ENCODE data around the gene SLC25A45.
"Not testable (repeated sequence)": the region's sequence is repeated elsewhere in the genome, so short reads cannot be mapped to it uniquely, and the experiment has no call there.

Gene SLC25A45

DNA sequence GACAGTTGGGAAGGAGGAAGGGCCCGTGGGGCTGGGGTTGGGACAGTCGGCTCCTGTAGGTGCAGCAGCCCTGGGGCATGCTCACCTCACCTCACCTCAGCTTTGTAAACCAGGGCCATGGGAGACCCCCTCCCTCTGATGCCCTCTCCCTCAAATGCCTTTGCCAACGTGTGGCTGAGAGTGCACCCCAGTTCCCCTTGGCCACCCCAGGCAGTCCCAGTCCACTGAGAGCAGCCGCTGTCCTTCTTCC, 35.9 kb upstream of the SLC25A45 start:
- Histone ChIP-seq H3K4me1 (ENCODE audit: insufficient read depth, low read length) (peaks cover 54% of the 10 kb centered on the region), H3K4me3 (ENCODE audit: low read length) (peak overlapping the region; percentile 58), H2AFZ (ENCODE audit: low read depth, low read length) (no peak overlapping the region), H3K9me3 (ENCODE audit: low read length) (no peaks in the 10 kb centered on the region), H3K27me3 (ENCODE audit: insufficient read depth, low read length) (no peaks in the 10 kb centered on the region), H3K36me3 (ENCODE audit: insufficient read depth, low read length) (no peaks in the 10 kb centered on the region)

- peaks cover 54% of the 10 kb centered on the region for H3K4me1 ChIP-seq (ENCODE audit: insufficient read depth, low read length)
- peak overlapping the region; percentile 58 for H3K4me3 ChIP-seq (ENCODE audit: low read length)
Measured at GRCh38 chr11:65417702-65418430, 35.4 kb upstream of the SLC25A45 start.

GRCh38 chr11:65416841-65417701, 34.6 kb upstream of the SLC25A45 start:
- Histone ChIP-seq H3K27me3 (ENCODE audit: insufficient read depth, low read length) (no peaks in the 10 kb centered on the region), H3K9me3 (ENCODE audit: low read length) (no peaks in the 10 kb centered on the region), H2AFZ (ENCODE audit: low read depth, low read length) (no peak overlapping the region), H3K4me3 (ENCODE audit: low read length) (no peak overlapping the region), H3K36me3 (ENCODE audit: insufficient read depth, low read length) (no peaks in the 10 kb centered on the region), H3K4me1 (ENCODE audit: insufficient read depth, low read length) (peaks cover 54% of the 10 kb centered on the region)

More at GRCh38 chr11:65417702-65418430, 35.4 kb upstream of the SLC25A45 start:
- Histone ChIP-seq H3K9me3 (ENCODE audit: low read length) (no peaks in the 10 kb centered on the region), H3K36me3 (ENCODE audit: insufficient read depth, low read length) (no peaks in the 10 kb centered on the region), H2AFZ (ENCODE audit: low read depth, low read length) (no peak overlapping the region), H3K27me3 (ENCODE audit: insufficient read depth, low read length) (no peaks in the 10 kb centered on the region)

- Histone ChIP-seq H2AFZ (ENCODE audit: low read depth, low read length) (no peak overlapping the region), H3K36me3 (ENCODE audit: insufficient read depth, low read length) (no peaks in the 10 kb centered on the region), H3K4me1 (ENCODE audit: insufficient read depth, low read length) (peaks cover 53% of the 10 kb centered on the region), H3K4me3 (ENCODE audit: low read length) (peak overlapping the region; percentile 31), H3K9me3 (ENCODE audit: low read length) (no peaks in the 10 kb centered on the region), H3K27me3 (ENCODE audit: insufficient read depth, low read length) (no peaks in the 10 kb centered on the region)
Measured at GRCh38 chr11:65416341-65416824, 33.9 kb upstream of the SLC25A45 start.

- peaks cover 2% of the 10 kb centered on the region for H3K36me3 ChIP-seq (ENCODE audit: insufficient read depth, low read length)
- H3K4me3 ChIP-seq (ENCODE audit: low read length) = peak overlapping the region; percentile 31
- H3K27me3 ChIP-seq (ENCODE audit: insufficient read depth, low read length) = no peaks in the 10 kb centered on the region
- H3K4me1 ChIP-seq (ENCODE audit: insufficient read depth, low read length) = peaks cover 46% of the 10 kb centered on the region
- H3K9me3 ChIP-seq (ENCODE audit: low read length) = no peaks in the 10 kb centered on the region
- H2AFZ ChIP-seq (ENCODE audit: low read depth, low read length) = no peak overlapping the region
Measured at GRCh38 chr11:65415499-65416340, 33.3 kb upstream of the SLC25A45 start.

GRCh38 chr11:65414776-65415498, 32.5 kb upstream of the SLC25A45 start:
- Histone ChIP-seq H2AFZ (ENCODE audit: low read depth, low read length) (no peak overlapping the region), H3K4me3 (ENCODE audit: low read length) (no peak overlapping the region), H3K9me3 (ENCODE audit: low read length) (no peaks in the 10 kb centered on the region), H3K4me1 (ENCODE audit: insufficient read depth, low read length) (peaks cover 39% of the 10 kb centered on the region), H3K27me3 (ENCODE audit: insufficient read depth, low read length) (no peaks in the 10 kb centered on the region), H3K36me3 (ENCODE audit: insufficient read depth, low read length) (peaks cover 2% of the 10 kb centered on the region)

- not testable (repeated sequence) for H3K27me3 ChIP-seq (ENCODE audit: insufficient read depth, low read length); H3K9me3 ChIP-seq (ENCODE audit: low read length); H2AFZ ChIP-seq (ENCODE audit: low read depth, low read length); H3K4me3 ChIP-seq (ENCODE audit: low read length); H3K36me3 ChIP-seq (ENCODE audit: insufficient read depth, low read length)
- peaks cover 30% of the 10 kb centered on the region for H3K4me1 ChIP-seq (ENCODE audit: insufficient read depth, low read length)
Measured at GRCh38 chr11:65413077-65413664, 30.7 kb upstream of the SLC25A45 start.

DNA sequence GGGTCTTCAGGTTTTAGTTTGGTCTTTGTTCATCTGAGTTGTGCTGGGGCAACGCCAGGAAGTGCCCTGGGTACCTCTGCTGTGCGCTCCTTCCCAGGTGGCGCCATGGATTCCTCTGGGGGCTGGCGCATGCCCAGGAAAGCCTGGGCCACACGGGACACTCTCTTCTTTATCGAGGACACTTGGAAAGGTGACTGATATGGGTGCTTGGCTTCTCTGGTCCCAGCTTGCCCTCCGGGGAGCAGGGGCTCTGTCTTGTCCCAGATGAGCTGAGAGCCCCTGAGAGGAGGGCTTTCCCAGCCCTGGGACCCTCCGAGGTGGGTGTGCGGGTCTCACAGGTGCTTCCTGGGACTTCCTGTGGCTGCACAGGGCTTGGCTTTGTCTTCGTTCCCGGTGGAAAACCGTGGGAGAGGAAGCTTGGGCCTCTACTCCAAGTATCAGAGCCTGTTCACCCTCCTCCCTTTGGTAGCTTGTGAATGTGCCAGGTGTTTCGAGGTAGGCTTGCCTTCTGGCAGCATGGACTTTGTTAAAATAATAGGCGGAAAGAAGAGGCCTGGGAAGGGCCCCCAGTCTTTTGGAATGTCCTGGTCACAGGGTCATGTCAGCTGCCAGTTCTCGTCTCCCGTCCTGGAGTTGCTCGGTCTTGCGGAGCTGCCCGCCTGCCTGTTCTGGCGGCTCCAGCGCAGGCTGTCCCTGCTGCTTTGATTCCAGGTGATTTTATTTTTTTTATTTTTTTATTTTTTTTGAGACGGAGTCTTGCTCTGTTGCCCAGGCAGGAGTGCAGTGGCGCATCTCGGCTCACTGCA, 30.0 kb upstream of the SLC25A45 start:
- H3K36me3 ChIP-seq (ENCODE audit: insufficient read depth, low read length) = peaks cover 6% of the 10 kb centered on the region
- peaks cover 23% of the 10 kb centered on the region for H3K4me1 ChIP-seq (ENCODE audit: insufficient read depth, low read length)
- H3K9me3 ChIP-seq (ENCODE audit: low read length) = no peaks in the 10 kb centered on the region

GRCh38 chr11:65411681-65412070, 29.2 kb upstream of the SLC25A45 start:
- peaks cover 8% of the 10 kb centered on the region for H3K36me3 ChIP-seq (ENCODE audit: insufficient read depth, low read length)
- peaks cover 15% of the 10 kb centered on the region for H3K4me1 ChIP-seq (ENCODE audit: insufficient read depth, low read length)
- no peaks in the 10 kb centered on the region for H3K27me3 ChIP-seq (ENCODE audit: insufficient read depth, low read length)
- H3K4me3 ChIP-seq (ENCODE audit: low read length) = no peak overlapping the region
- H2AFZ ChIP-seq (ENCODE audit: low read depth, low read length) = no peak overlapping the region
- no peaks in the 10 kb centered on the region for H3K9me3 ChIP-seq (ENCODE audit: low read length)

More for the DNA sequence above, 30.0 kb upstream of the SLC25A45 start:
- H3K4me3 ChIP-seq (ENCODE audit: low read length) = no peak overlapping the region
- no peaks in the 10 kb centered on the region for H3K27me3 ChIP-seq (ENCODE audit: insufficient read depth, low read length)
- no peak overlapping the region for H2AFZ ChIP-seq (ENCODE audit: low read depth, low read length)

DNA sequence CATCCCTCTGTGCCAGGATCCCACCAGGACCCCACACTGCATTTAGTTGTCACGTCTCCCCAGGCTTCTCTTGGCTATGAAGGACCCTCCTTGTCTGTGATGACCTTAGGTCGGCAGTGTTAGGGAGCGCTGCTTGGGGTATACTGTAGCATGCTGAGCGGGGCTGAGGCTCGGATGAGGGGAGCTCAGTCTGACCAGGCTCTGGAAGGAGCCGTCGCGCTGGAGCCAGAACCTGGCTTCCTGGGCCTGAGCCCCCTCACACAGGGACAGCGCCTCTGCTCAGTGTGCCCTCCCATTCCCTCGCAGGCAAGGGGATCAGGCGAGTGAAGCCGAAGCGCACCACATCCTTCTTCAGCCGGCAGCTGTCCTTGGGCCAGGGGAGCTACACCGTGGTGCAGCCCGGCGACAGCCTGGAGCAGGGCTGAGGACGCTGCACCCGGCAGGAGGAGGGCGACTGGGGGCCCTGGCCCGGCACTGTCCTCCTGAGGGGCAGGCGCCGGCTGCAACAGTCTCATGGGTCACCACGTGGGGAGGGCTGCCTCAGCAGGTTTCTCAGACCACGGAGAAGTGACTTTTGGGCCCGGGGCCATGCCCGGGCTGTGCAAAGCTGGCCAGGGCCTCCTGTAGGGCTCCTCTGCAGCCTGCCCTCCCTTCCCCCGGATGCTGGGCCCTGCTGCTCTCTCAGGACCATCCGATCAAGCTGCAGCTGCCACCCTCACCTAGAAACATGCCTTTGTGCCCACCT, 28.7 kb upstream of the SLC25A45 start:
- Histone ChIP-seq H2AFZ (ENCODE audit: low read depth, low read length) (no peak overlapping the region), H3K9me3 (ENCODE audit: low read length) (no peaks in the 10 kb centered on the region), H3K36me3 (ENCODE audit: insufficient read depth, low read length) (peaks cover 8% of the 10 kb centered on the region), H3K4me3 (ENCODE audit: low read length) (no peak overlapping the region), H3K27me3 (ENCODE audit: insufficient read depth, low read length) (no peaks in the 10 kb centered on the region), H3K4me1 (ENCODE audit: insufficient read depth, low read length) (peaks cover 10% of the 10 kb centered on the region)

DNA sequence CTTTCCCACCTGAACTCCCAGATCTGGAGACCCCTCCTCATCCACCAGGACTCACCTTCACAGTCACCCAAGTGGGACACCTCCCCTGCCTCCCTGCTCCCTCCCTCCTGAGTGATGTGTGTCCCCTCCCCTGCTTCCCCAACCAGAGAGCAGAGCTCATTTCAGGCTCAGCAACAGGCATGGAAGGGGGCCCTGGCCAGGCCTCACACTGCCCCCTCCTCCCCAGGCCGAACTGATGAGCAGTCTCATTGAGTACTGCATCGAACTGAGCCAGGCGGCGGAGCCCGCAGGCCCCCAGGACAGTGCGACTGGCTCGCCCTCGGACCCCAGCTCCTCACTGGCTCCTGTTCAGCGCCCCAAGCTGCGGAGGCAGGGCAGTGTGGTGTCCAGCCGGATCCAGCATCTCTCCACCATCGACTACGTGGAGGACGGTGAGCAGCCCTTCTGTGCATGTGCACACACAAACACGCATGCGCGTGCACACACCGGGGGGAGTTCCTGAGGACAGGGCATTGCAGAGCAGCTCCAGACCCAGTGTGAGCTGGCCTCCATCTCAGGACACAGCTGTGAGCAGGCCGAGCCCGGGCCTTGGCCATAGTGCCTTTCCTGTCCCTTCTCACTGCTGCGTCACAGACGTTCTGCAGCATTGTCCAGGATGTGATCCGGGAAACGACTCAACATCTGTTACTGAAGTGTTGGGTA, 22.3 kb upstream of the SLC25A45 start:
- H3K4me3 ChIP-seq (ENCODE audit: low read length) = no peak overlapping the region
- no peak overlapping the region for H2AFZ ChIP-seq (ENCODE audit: low read depth, low read length)
- no peaks in the 10 kb centered on the region for H3K9me3 ChIP-seq (ENCODE audit: low read length)
- no peaks in the 10 kb centered on the region for H3K4me1 ChIP-seq (ENCODE audit: insufficient read depth, low read length)
- H3K36me3 ChIP-seq (ENCODE audit: insufficient read depth, low read length) = peaks cover 28% of the 10 kb centered on the region
- H3K27me3 ChIP-seq (ENCODE audit: insufficient read depth, low read length) = no peaks in the 10 kb centered on the region

Measured in neuron (in vitro differentiated cells).